CD4-positive, alpha-beta T cell (primary cell): ENCODE results near the gene KLRF2. TPM values are rescaled to one million over a fixed set of nuclear protein-coding genes. Genes with fewer than 3 reads are reported as not detected.

Source experiments
- ATAC-seq: fragments of 200-7000 bp; cut with Tn5 transposase; one replicate; pipeline ENCODE4 v1.10.0; 2022; ENCODE audit warnings: mild to moderate bottlenecking; ENCODE audit not compliant: poor library complexity
- CTCF ChIA-PET: fragments of 350-600 bp; sonication (Branson Sonifier 250); formaldehyde crosslinking; loops from one replicate; lab custom pipeline; 2021; ENCODE audit warnings: antibody characterized with exemption, inconsistent platforms; lab: Charles Lee
- POLR2A ChIA-PET: fragments of 350-600 bp; sonication (Branson Sonifier 250); formaldehyde crosslinking; loops from one replicate; lab custom pipeline; 2021; ENCODE audit warnings: antibody characterized with exemption, inconsistent platforms; lab: Charles Lee
- DNase-seq, 14 experiments: peaks; one replicate each; pipeline ENCODE4 v3.0.0-alpha.2; 2013 to 2020; ENCODE audit warnings: mixed read lengths in 2 of 14
- H3K27ac ChIP-seq, 2 donors: one replicate each; pipeline versions ENCODE4 v1.5.1 to v1.7.0; 2013; ENCODE audit warnings: low read length in 2 of 2, low read depth in 1 of 2, mild to moderate bottlenecking in 1 of 2
- H3K27me3 ChIP-seq, 2 experiments: 1 replicate in 1 of 2; 2 replicates in 1 of 2; pipeline versions ENCODE4 v1.6.1 to v1.7.0; 2013; ENCODE audit warnings: low read length in 2 of 2, control low read depth in 1 of 2, mild to moderate bottlenecking in 1 of 2, moderate library complexity in 1 of 2; ENCODE audit not compliant: insufficient read depth in 2 of 2, control insufficient read depth in 1 of 2
- H3K36me3 ChIP-seq: one replicate; pipeline ENCODE4 v1.6.1; 2013; ENCODE audit warnings: low read length, control low read depth; ENCODE audit not compliant: insufficient read depth
- H3K4me1 ChIP-seq: one replicate; pipeline ENCODE4 v1.6.1; 2013; ENCODE audit warnings: low read length, control low read depth; ENCODE audit not compliant: insufficient read depth
- H3K4me3 ChIP-seq: one replicate; pipeline ENCODE4 v1.5.1; 2013; ENCODE audit warnings: mild to moderate bottlenecking, low read length, moderate library complexity
- H3K9me3 ChIP-seq, 2 experiments: 1 replicate in 1 of 2; 2 replicates in 1 of 2; pipeline versions ENCODE4 v1.6.1 to v1.7.0; 2013; ENCODE audit warnings: low read length in 2 of 2, mild to moderate bottlenecking in 2 of 2, control low read depth in 1 of 2, moderate library complexity in 1 of 2; ENCODE audit not compliant: control insufficient read depth in 1 of 2, insufficient read depth in 1 of 2
- H3K27ac Mint-ChIP-seq: one replicate; pipeline ENCODE4 v1.8.0; 2020; ENCODE audit warnings: mixed read lengths
- H3K27me3 Mint-ChIP-seq: one replicate; pipeline ENCODE4 v1.8.0; 2021; ENCODE audit warnings: mixed read lengths
- H3K36me3 Mint-ChIP-seq: one replicate; pipeline ENCODE4 v1.8.0; 2021; ENCODE audit warnings: low read depth, mixed read lengths
- H3K4me1 Mint-ChIP-seq: one replicate; pipeline ENCODE4 v1.8.0; 2021; ENCODE audit warnings: low read depth, mixed read lengths
- H3K4me3 Mint-ChIP-seq: one replicate; pipeline ENCODE4 v1.8.0; 2020; ENCODE audit warnings: mild to moderate bottlenecking, mixed read lengths
- H3K9me3 Mint-ChIP-seq: one replicate; pipeline ENCODE4 v1.8.0; 2020; ENCODE audit warnings: mixed read lengths
- intact Hi-C, 2 experiments: fragments of 100-400 bp; cut with DNase I in 1 of 2; cut with micrococcal nuclease in 1 of 2; formaldehyde crosslinking; loops; one replicate each; pipeline versions ENCODE4 v1.15.1 to v1.9.0; 2023 to 2025; cut with DNase I, micrococcal nuclease
- total RNA-seq, 174 experiments: library from RNA in 2 of 174; stranded (reverse) in 2 of 174; gene quantifications; one replicate each; pipeline ENCODE4 v1.2.3 and lab custom pipeline; 2021 to 2026
- TF ChIP-seq, protein P1 (sequence below): fragments of 200-600 bp; IDR thresholded peaks from one replicate; pipeline ENCODE4 v1.8.0; 2022; ENCODE audit warnings: antibody characterized with exemption, mild to moderate bottlenecking

The KLRF2 gene
- total RNA-seq, 2 experiments from 2014 or later, result not detected

GRCh38 chr12:9909724-9910123 is 28.4 kb downstream of the KLRF2 start:
- Mint-ChIP-seq H3K4me1 (peaks cover 32% of the 10 kb centered on the region), H3K4me3 (no peak overlapping the region), H3K36me3 (peaks cover 17% of the 10 kb centered on the region), H3K27ac (no peak overlapping the region), H3K27me3 (no peaks in the 10 kb centered on the region), H3K9me3 (peaks cover 7% of the 10 kb centered on the region)
- no peaks in the 10 kb centered on the region for H3K27me3 ChIP-seq
- POLR2A ChIA-PET, result interaction anchor here (1.4 kb wide), 1 partner anchor 41 kb away, joined by 4 read pairs; the partner anchor contains the start of gene CLEC2B
- intact Hi-C loops, result no loop called here
- no peaks in the 10 kb centered on the region for H3K36me3 ChIP-seq
- no peak overlapping the region for H3K4me3 ChIP-seq
- no peak overlapping the region for H3K27ac ChIP-seq
- H3K4me1 ChIP-seq, result peaks cover 12% of the 10 kb centered on the region
- CTCF ChIA-PET, result interaction anchor here (1.5 kb wide), 1 partner anchor 95 kb away, joined by 3 read pairs; no protein-coding TSS in a partner anchor
- DNase-seq (no peak), ATAC-seq (no peak)
- H3K9me3 ChIP-seq, result peaks cover 9 to 31% of the 10 kb centered on the region in 2 experiments
- TF ChIP-seq, protein P1, sequence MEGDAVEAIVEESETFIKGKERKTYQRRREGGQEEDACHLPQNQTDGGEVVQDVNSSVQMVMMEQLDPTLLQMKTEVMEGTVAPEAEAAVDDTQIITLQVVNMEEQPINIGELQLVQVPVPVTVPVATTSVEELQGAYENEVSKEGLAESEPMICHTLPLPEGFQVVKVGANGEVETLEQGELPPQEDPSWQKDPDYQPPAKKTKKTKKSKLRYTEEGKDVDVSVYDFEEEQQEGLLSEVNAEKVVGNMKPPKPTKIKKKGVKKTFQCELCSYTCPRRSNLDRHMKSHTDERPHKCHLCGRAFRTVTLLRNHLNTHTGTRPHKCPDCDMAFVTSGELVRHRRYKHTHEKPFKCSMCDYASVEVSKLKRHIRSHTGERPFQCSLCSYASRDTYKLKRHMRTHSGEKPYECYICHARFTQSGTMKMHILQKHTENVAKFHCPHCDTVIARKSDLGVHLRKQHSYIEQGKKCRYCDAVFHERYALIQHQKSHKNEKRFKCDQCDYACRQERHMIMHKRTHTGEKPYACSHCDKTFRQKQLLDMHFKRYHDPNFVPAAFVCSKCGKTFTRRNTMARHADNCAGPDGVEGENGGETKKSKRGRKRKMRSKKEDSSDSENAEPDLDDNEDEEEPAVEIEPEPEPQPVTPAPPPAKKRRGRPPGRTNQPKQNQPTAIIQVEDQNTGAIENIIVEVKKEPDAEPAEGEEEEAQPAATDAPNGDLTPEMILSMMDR, result no peak

GRCh38 chr12:9910716-9911421 is 29.6 kb downstream of the KLRF2 start:
- no peaks in the 10 kb centered on the region for H3K27me3 Mint-ChIP-seq
- POLR2A ChIA-PET, result interaction anchor here (0.6 kb wide), 1 partner anchor 114 kb away, joined by 4 read pairs; no protein-coding TSS in a partner anchor
- H3K36me3 ChIP-seq, result no peaks in the 10 kb centered on the region
- H3K4me3 ChIP-seq, result no peak overlapping the region
- peaks cover 25% of the 10 kb centered on the region for H3K4me1 Mint-ChIP-seq
- intact Hi-C loops, result no loop called here
- CTCF ChIA-PET, result no interaction called here
- H3K4me1 ChIP-seq, result peaks cover 11% of the 10 kb centered on the region
- H3K9me3 Mint-ChIP-seq, result peaks cover 7% of the 10 kb centered on the region
- no peaks in the 10 kb centered on the region for H3K27me3 ChIP-seq
- no peak overlapping the region for H3K27ac ChIP-seq
- no peak overlapping the region for H3K27ac Mint-ChIP-seq
- DNase-seq (no peak), ATAC-seq (no peak)
- H3K36me3 Mint-ChIP-seq, result peaks cover 17% of the 10 kb centered on the region
- TF ChIP-seq, protein P1, result no peak
- peaks cover 9 to 31% of the 10 kb centered on the region in 2 experiments for H3K9me3 ChIP-seq
- H3K4me3 Mint-ChIP-seq, result no peak overlapping the region

DNA sequence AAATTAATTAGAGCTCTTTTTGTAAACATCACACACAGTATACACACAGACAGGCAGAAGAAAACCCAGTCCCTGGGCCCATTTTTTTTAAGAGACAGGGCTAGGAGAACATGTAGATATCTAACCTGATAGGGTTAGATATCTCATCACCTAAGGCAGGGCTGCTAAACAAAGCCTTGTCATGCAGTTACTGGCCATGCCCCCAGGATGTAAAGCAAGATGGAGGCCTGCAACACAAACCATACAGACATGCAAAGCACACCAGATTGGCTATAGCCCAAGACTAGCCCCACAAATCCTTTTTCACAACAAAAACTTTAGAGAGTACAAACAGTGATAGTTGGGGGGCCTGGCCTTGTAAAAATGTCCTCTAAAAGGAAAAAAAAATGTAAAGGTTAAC is 30.4 kb downstream of the KLRF2 start:
- H3K4me3 Mint-ChIP-seq, result no peak overlapping the region
- DNase-seq (no peak), ATAC-seq (no peak)
- Histone ChIP-seq H3K9me3 (peaks cover 9 to 31% of the 10 kb centered on the region in 2 experiments), H3K27me3 (no peaks in the 10 kb centered on the region), H3K4me1 (peaks cover 3% of the 10 kb centered on the region), H3K36me3 (no peaks in the 10 kb centered on the region), H3K4me3 (no peak overlapping the region), H3K27ac (no peak overlapping the region)
- intact Hi-C loops, result no loop called here
- ChIA-PET POLR2A (interaction anchor here (0.6 to 1.5 kb wide), 2 partner anchors 14 to 115 kb away, joined by 4 read pairs; no protein-coding TSS in a partner anchor), CTCF (no interaction called here)
- no peak overlapping the region for H3K27ac Mint-ChIP-seq
- no peaks in the 10 kb centered on the region for H3K27me3 Mint-ChIP-seq
- H3K9me3 Mint-ChIP-seq, result peaks cover 5% of the 10 kb centered on the region
- TF ChIP-seq, protein P1, result no peak
- H3K4me1 Mint-ChIP-seq, result peaks cover 17% of the 10 kb centered on the region
- peaks cover 17% of the 10 kb centered on the region for H3K36me3 Mint-ChIP-seq
